K562 (cell line): ENCODE results near the gene NAGS. TPM values are rescaled to one million over a fixed set of nuclear protein-coding genes. Genes with fewer than 3 reads are reported as not detected.

ENCODE experiments used
- BRF1 ChIP-seq: IDR thresholded peaks from 3 replicates; pipeline ENCODE4 v1.6.1; 2011; ENCODE audit warnings: borderline replicate concordance, mild to moderate bottlenecking; ENCODE audit not compliant: insufficient read length; ENCODE audit errors: extremely low read depth
- CAMTA2 ChIP-seq: fragments of 250-450 bp; sonication (Bioruptor Pico); conservative IDR thresholded peaks from 2 replicates; pipeline ENCODE4 v1.5.1; 2022
- DDX20 ChIP-seq: fragments of 450-650 bp; IDR thresholded peaks from 2 replicates; pipeline ENCODE4 v1.6.1; 2016; ENCODE audit warnings: missing genetic modification characterization, low read depth, mild to moderate bottlenecking, missing compliant biosample characterization, moderate library complexity
- DIDO1 ChIP-seq: fragments of 450-650 bp; IDR thresholded peaks from 2 replicates; pipeline ENCODE4 v1.6.1; 2016; ENCODE audit warnings: low read depth, missing biosample characterization, missing genetic modification characterization
- EP400 ChIP-seq: fragments of 450-650 bp; IDR thresholded peaks from 2 replicates; pipeline ENCODE4 v1.6.1; 2017; ENCODE audit warnings: antibody characterized with exemption, mild to moderate bottlenecking, moderate library complexity
- KAT7 ChIP-seq: sonication (generic); formaldehyde crosslinking; IDR thresholded peaks from 2 replicates; pipeline ENCODE4 v1.8.0; 2022; ENCODE audit warnings: missing genetic modification reagents, mild to moderate bottlenecking, borderline replicate concordance
- MCM3 ChIP-seq: fragments of 450-650 bp; IDR thresholded peaks from 2 replicates; pipeline ENCODE4 v1.6.1; 2016
- MYC ChIP-seq, 2 experiments: fragments of 250-450 bp in 1 of 2; sonication (Bioruptor Pico) in 1 of 2; IDR thresholded peaks; 2 replicates each; pipeline versions ENCODE4 v1.5.1 to v1.6.1; 2012 to 2021; ENCODE audit warnings: low read depth in 2 of 2, borderline replicate concordance in 1 of 2, improper control_type of control experiment in 1 of 2, low read length in 1 of 2, mild to moderate bottlenecking in 1 of 2, moderate library complexity in 1 of 2
- PHTF2 ChIP-seq: fragments of 250-450 bp; sonication (Bioruptor Pico); IDR thresholded peaks from 2 replicates; pipeline ENCODE4 v1.5.0; 2021; ENCODE audit warnings: mild to moderate bottlenecking
- POLR2G ChIP-seq: fragments of 200-400 bp; formaldehyde crosslinking; IDR thresholded peaks from 2 replicates; pipeline ENCODE4 v1.6.1; 2017; ENCODE audit warnings: low read depth, mild to moderate bottlenecking, antibody characterized with exemption, low read length, moderate library complexity
- RAD21 ChIP-seq, 2 experiments: fragments of 250-450 bp in 1 of 2; fragments of 450-650 bp in 1 of 2; sonication (Bioruptor Pico) in 1 of 2; formaldehyde crosslinking in 1 of 2; IDR thresholded peaks in 1 of 2; conservative IDR thresholded peaks in 1 of 2; 2 replicates each; pipeline versions ENCODE4 v1.4.0 to v1.8.0; 2020 to 2022; ENCODE audit warnings: mild to moderate bottlenecking in 2 of 2, moderate library complexity in 1 of 2
- SMARCA5 ChIP-seq: fragments of 450-650 bp; IDR thresholded peaks from 2 replicates; pipeline ENCODE4 v1.6.1; 2016
- TAF9B ChIP-seq: fragments of 450-650 bp; IDR thresholded peaks from 2 replicates; pipeline ENCODE4 v1.6.1; 2018; ENCODE audit warnings: mild to moderate bottlenecking; ENCODE audit not compliant: partially characterized antibody
- ZNF23 ChIP-seq: fragments of 250-450 bp; sonication (Bioruptor Pico); IDR thresholded peaks from 2 replicates; pipeline ENCODE4 v1.4.0; 2020; ENCODE audit warnings: mild to moderate bottlenecking
- ZNF586 ChIP-seq: fragments of 450-650 bp; formaldehyde crosslinking; conservative IDR thresholded peaks from 2 replicates; pipeline ENCODE4 v1.4.0; 2020; ENCODE audit warnings: mild to moderate bottlenecking, moderate library complexity
- ZNF609 ChIP-seq: sonication (generic); formaldehyde crosslinking; IDR thresholded peaks from 2 replicates; pipeline ENCODE4 v1.8.1; 2023; ENCODE audit warnings: missing genetic modification reagents, mild to moderate bottlenecking, borderline replicate concordance
- ZNF75A ChIP-seq: fragments of 450-650 bp; formaldehyde crosslinking; IDR thresholded peaks from 2 replicates; pipeline ENCODE4 v1.4.0; 2020; ENCODE audit warnings: mild to moderate bottlenecking
- ZNF76 ChIP-seq: fragments of 250-450 bp; sonication (Bioruptor Pico); IDR thresholded peaks from 2 replicates; pipeline ENCODE4 v1.4.0; 2020; ENCODE audit warnings: mild to moderate bottlenecking, moderate library complexity, borderline replicate concordance
- ZNF79 ChIP-seq: fragments of 250-450 bp; sonication (Bioruptor Pico); IDR thresholded peaks from 2 replicates; pipeline ENCODE4 v1.4.0; 2020; ENCODE audit warnings: low read depth, mild to moderate bottlenecking, moderate library complexity
- polyA plus RNA-seq, 8 experiments: library from polyadenylated mRNA; depleted of rRNA in 4 of 8; stranded (reverse) in 5 of 8; unstranded in 3 of 8; fragments of >200 nt; fragmentation: Nextera tagmentation in 2 of 8; fragmentation: Illumina TruSeq in 1 of 8; extraction: Ambion mirVana in 2 of 8; extraction: Trizol in 1 of 8; gene quantifications; 2 replicates each; pipeline versions ENCODE4 v1.2.1 to v1.2.3, GENCODE V29; 2011 to 2014; ENCODE audit warnings: inconsistent platforms in 1 of 8, missing spikeins in 1 of 8
- total RNA-seq, 7 experiments: library from RNA; depleted of rRNA in 6 of 7; stranded (reverse); fragments of >200 nt in 6 of 7; fragmentation: Illumina TruSeq in 2 of 7; extraction: Trizol in 2 of 7; gene quantifications; 2 replicates each; pipeline versions ENCODE4 v1.2.1 to v1.2.3, GENCODE V29; 2011 to 2021; ENCODE audit warnings: low replicate concordance in 1 of 7
- TF ChIP-seq, protein P1 (sequence below): IDR thresholded peaks from 2 replicates; pipeline ENCODE4 v1.6.1; 2016; ENCODE audit warnings: missing genetic modification characterization, missing compliant biosample characterization
- TF ChIP-seq, protein P2 (sequence below): fragments of 250-450 bp; sonication (Bioruptor Pico); IDR thresholded peaks from 2 replicates; pipeline ENCODE4 v1.6.1; 2021; ENCODE audit warnings: mild to moderate bottlenecking

The NAGS gene
- total and polyA plus RNA-seq, 9 of the 15 experiments (the other 6 are each of a cell fraction or from before 2014, with no cell fraction given) = not detected

- peak in 1 of 2 experiments; percentile 22; a peak in 1 of 4 replicates for TF ChIP-seq RAD21 (CRISPR knock-in tag; conservative IDR thresholded peaks at IDR 0.05 in 1 of 2, IDR thresholded peaks at IDR 0.05 in 1 of 2)
- no peak for TF ChIP-seq KAT7 (CRISPR knock-in tag)
- TF ChIP-seq CAMTA2 (CRISPR knock-in tag) = no peak
- no peak for TF ChIP-seq ZNF75A (CRISPR knock-in tag)
- no peak for TF ChIP-seq BRF1
- TF ChIP-seq DDX20 = no peak
- 0 out of 2 replicates have a peak, but pooled peaks have one; percentile 15 for TF ChIP-seq SMARCA5
- no peak for TF ChIP-seq ZNF76
- TF ChIP-seq TAF9B = no peak
- no peak; the same call in 1 of the 2 replicates for TF ChIP-seq EP400
- TF ChIP-seq, protein P1, sequence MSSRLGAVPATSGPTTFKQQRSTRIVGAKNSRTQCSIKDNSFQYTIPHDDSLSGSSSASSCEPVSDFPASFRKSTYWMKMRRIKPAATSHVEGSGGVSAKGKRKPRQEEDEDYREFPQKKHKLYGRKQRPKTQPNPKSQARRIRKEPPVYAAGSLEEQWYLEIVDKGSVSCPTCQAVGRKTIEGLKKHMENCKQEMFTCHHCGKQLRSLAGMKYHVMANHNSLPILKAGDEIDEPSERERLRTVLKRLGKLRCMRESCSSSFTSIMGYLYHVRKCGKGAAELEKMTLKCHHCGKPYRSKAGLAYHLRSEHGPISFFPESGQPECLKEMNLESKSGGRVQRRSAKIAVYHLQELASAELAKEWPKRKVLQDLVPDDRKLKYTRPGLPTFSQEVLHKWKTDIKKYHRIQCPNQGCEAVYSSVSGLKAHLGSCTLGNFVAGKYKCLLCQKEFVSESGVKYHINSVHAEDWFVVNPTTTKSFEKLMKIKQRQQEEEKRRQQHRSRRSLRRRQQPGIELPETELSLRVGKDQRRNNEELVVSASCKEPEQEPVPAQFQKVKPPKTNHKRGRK (tag) = no peak
- TF ChIP-seq, protein P2, sequence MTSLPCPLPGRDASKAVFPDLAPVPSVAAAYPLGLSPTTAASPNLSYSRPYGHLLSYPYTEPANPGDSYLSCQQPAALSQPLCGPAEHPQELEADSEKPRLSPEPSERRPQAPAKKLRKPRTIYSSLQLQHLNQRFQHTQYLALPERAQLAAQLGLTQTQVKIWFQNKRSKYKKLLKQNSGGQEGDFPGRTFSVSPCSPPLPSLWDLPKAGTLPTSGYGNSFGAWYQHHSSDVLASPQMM (CRISPR knock-in tag) = no peak
- no peak for TF ChIP-seq ZNF609 (CRISPR knock-in tag)
- peak; percentile 85 for TF ChIP-seq POLR2G
- TF ChIP-seq PHTF2 = no peak
- TF ChIP-seq MCM3 = no peak
- TF ChIP-seq ZNF23 = no peak
- TF ChIP-seq MYC (IDR thresholded peaks at IDR 0.05; ENCODE audit: low read depth, low read length) = peak; percentile 81
- no peak for TF ChIP-seq MYC (CRISPR knock-in tag; IDR thresholded peaks at IDR 0.05; ENCODE audit: borderline replicate concordance, low read depth)
- TF ChIP-seq ZNF79 (CRISPR knock-in tag) = no peak
- TF ChIP-seq ZNF586 (CRISPR knock-in tag) = no peak
- TF ChIP-seq DIDO1 = no peak
Measured at GRCh38 chr17:43983515-43984411, 20.7 kb upstream of the NAGS start (continued).
